ENCODE results near the gene RAD23A. TPM values are rescaled to one million over a fixed set of nuclear protein-coding genes. Genes with fewer than 3 reads are reported as not detected.

The RAD23A gene
- total and polyA plus RNA-seq, 10 of the 15 experiments (the other 5 are each of a cell fraction or from before 2014, with no cell fraction given): 8.8 to 198 (median 119) TPM

DNA sequence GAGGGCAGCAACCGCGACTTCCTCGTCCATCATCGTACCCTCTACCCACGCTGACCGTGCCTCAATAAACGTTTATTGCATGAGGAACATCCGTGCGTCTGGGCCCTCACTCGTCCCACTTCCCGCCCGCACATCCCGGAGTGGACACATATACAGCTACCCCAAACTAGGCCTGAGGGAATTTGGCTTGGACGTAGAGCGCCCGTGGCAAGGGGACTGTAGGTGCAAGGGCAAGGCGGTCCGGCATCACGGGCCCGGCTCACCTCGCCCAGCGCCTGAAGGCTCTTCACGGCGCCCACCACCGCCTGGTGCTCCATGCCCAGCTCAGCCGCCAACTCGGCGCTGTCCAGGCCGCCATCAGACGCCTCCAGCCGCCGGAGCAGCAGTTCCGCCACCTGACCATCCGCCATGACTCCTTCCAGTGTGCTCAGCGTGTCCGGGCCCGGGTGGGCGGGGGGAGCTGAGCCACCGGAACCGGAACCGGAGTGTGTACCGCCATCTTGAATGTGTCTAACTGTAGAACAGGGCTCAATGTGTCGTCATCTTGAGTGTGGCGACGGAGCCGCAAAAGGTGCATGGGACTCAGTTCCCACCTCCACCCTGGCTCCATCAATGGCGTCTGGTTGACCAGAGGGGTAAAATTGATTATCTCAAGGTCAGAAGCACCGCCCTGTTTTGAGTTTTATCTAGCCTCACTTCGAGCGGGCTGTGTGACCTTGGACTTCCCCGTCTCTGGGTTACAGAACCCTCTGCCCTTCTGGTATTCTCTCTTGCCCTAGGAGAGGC lies 12.2 kb upstream of the RAD23A start, which contains the start of gene FARSA:
Gene FARSA (minus strand): TSS at position 425 of the 786 bp plus-strand sequence. CDS start 15 bp downstream, at position 410.
- Histone ChIP-seq H3K36me3 (ENCODE audit: control insufficient read depth in 2 of 2, insufficient read depth in 2 of 2, low read length in 1 of 2) (peaks cover 7 to 14% of the 10 kb centered on the region in 2 experiments; a peak in 3 of 4 replicates), H4K20me1 (ENCODE audit: control insufficient read depth, insufficient read depth) (no peaks in the 10 kb centered on the region), H2AFZ (ENCODE audit: control insufficient read depth, low read depth, low read length) (peak within 1 kb of the TSS; percentile 84), H3K4me2 (ENCODE audit: control insufficient read depth, insufficient read depth) (peak within 1 kb of the TSS; percentile 67), H3K9me3 (replicated peaks; ENCODE audit: control insufficient read depth, insufficient read depth, low read length) (no peaks in the 10 kb centered on the region), H3K27me3 (replicated peaks in 1 of 2; ENCODE audit: control insufficient read depth in 2 of 2, insufficient read depth in 2 of 2, low read length in 1 of 2) (no peaks in the 10 kb centered on the region), H3K27ac (ENCODE audit: control insufficient read depth, insufficient read depth) (peak within 1 kb of the TSS; percentile 82), H3K4me3 (peak within 1 kb of the TSS; percentile 91), H3K79me2 (ENCODE audit: control insufficient read depth, insufficient read depth, low read length) (peaks cover 33% of the 10 kb centered on the region), H3K4me1 (ENCODE audit: control insufficient read depth, insufficient read depth, low read length) (peaks cover 17% of the 10 kb centered on the region), H3K9ac (ENCODE audit: control insufficient read depth, insufficient read depth, low read length) (peak within 1 kb of the TSS; percentile 95)
- WGBS (ENCODE audit: insufficient coverage, insufficient replicate concordance, low lambda C conversion rate, missing lambda C conversion rate): under 1% methylated on average over 50 of the region's 51 CpGs
- FAIRE-seq (peak; percentile 84), ATAC-seq (peak; percentile 80), DNase-seq (ENCODE audit: low read depth, low spot score) (peak; percentile 80)
- in situ Hi-C loops (cut with MboI): no loop called here
- TSS peak; percentile 75 for BruUV-seq (replicated peaks)
- intact Hi-C loops (cut with micrococcal nuclease; ENCODE audit: unreplicated experiment): no loop called here
- SMC1A ChIA-PET (ENCODE audit: uncharacterized antibody, unreplicated experiment): interaction anchor here (0.6 to 3.2 kb wide), 8 partner anchors 8 to 96 kb away, joined by 3 to 14 read pairs (median 7); partner anchors contain the start of genes GCDH and SYCE2
- CTCF ChIA-PET: interaction anchor here (0.5 to 2.4 kb wide), 6 partner anchors 32 to 1571 kb away, joined by 3 to 18 read pairs (median 6); partner anchors contain the start of genes DNASE2 and GCDH
- POLR2A ChIA-PET: interaction anchor here (0.5 to 2.7 kb wide), 13 partner anchors 9 to 204 kb away, joined by 3 to 9 read pairs (median 4); partner anchors contain the start of genes DNASE2, GCDH, SYCE2 and TRIR
- RAD21 ChIA-PET (ENCODE audit: unreplicated experiment): interaction anchor here (0.6 to 2.4 kb wide), 5 partner anchors 32 to 173 kb away, joined by 3 to 11 read pairs (median 5); no protein-coding TSS in a partner anchor
- TF ChIP-seq, protein P1, sequence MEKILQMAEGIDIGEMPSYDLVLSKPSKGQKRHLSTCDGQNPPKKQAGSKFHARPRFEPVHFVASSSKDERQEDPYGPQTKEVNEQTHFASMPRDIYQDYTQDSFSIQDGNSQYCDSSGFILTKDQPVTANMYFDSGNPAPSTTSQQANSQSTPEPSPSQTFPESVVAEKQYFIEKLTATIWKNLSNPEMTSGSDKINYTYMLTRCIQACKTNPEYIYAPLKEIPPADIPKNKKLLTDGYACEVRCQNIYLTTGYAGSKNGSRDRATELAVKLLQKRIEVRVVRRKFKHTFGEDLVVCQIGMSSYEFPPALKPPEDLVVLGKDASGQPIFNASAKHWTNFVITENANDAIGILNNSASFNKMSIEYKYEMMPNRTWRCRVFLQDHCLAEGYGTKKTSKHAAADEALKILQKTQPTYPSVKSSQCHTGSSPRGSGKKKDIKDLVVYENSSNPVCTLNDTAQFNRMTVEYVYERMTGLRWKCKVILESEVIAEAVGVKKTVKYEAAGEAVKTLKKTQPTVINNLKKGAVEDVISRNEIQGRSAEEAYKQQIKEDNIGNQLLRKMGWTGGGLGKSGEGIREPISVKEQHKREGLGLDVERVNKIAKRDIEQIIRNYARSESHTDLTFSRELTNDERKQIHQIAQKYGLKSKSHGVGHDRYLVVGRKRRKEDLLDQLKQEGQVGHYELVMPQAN (conservative IDR thresholded peaks at IDR 0.05): peak; percentile 90
- TF ChIP-seq CREB1 (IDR thresholded peaks at IDR 0.05; ENCODE audit: low read depth) (peak; percentile 53), SP1 (IDR thresholded peaks at IDR 0.05; ENCODE audit: low read depth, low read length) (peak; percentile 45), DPF2 (IDR thresholded peaks at IDR 0.05) (peak; percentile 46; the same call in 1 of the 2 replicates), SMAD5 (IDR thresholded peaks at IDR 0.05; ENCODE audit: low read depth) (peak; percentile 80; the same call in 1 of the 2 replicates), TBL1XR1 (IDR thresholded peaks at IDR 0.05; ENCODE audit: low read depth, low read length) (peak; percentile 84), ESRRA (IDR thresholded peaks at IDR 0.05; ENCODE audit: low read length) (peak; percentile 80; the same call in 1 of the 2 replicates), ASH2L (IDR thresholded peaks at IDR 0.05; ENCODE audit: borderline replicate concordance, low read depth) (0 out of 2 replicates have a peak, but pooled peaks have one; percentile 63), PAX5 (IDR thresholded peaks at IDR 0.05; ENCODE audit: borderline replicate concordance, low read depth, low read length) (peak; percentile 55; the same call in 1 of the 2 replicates)
- TF ChIP-seq, protein P2, sequence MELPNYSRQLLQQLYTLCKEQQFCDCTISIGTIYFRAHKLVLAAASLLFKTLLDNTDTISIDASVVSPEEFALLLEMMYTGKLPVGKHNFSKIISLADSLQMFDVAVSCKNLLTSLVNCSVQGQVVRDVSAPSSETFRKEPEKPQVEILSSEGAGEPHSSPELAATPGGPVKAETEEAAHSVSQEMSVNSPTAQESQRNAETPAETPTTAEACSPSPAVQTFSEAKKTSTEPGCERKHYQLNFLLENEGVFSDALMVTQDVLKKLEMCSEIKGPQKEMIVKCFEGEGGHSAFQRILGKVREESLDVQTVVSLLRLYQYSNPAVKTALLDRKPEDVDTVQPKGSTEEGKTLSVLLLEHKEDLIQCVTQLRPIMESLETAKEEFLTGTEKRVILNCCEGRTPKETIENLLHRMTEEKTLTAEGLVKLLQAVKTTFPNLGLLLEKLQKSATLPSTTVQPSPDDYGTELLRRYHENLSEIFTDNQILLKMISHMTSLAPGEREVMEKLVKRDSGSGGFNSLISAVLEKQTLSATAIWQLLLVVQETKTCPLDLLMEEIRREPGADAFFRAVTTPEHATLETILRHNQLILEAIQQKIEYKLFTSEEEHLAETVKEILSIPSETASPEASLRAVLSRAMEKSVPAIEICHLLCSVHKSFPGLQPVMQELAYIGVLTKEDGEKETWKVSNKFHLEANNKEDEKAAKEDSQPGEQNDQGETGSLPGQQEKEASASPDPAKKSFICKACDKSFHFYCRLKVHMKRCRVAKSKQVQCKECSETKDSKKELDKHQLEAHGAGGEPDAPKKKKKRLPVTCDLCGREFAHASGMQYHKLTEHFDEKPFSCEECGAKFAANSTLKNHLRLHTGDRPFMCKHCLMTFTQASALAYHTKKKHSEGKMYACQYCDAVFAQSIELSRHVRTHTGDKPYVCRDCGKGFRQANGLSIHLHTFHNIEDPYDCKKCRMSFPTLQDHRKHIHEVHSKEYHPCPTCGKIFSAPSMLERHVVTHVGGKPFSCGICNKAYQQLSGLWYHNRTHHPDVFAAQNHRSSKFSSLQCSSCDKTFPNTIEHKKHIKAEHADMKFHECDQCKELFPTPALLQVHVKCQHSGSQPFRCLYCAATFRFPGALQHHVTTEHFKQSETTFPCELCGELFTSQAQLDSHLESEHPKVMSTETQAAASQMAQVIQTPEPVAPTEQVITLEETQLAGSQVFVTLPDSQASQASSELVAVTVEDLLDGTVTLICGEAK (IDR thresholded peaks at IDR 0.05; ENCODE audit: borderline replicate concordance): peak; percentile 94
- TF ChIP-seq, protein P3, sequence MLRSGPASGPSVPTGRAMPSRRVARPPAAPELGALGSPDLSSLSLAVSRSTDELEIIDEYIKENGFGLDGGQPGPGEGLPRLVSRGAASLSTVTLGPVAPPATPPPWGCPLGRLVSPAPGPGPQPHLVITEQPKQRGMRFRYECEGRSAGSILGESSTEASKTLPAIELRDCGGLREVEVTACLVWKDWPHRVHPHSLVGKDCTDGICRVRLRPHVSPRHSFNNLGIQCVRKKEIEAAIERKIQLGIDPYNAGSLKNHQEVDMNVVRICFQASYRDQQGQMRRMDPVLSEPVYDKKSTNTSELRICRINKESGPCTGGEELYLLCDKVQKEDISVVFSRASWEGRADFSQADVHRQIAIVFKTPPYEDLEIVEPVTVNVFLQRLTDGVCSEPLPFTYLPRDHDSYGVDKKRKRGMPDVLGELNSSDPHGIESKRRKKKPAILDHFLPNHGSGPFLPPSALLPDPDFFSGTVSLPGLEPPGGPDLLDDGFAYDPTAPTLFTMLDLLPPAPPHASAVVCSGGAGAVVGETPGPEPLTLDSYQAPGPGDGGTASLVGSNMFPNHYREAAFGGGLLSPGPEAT (IDR thresholded peaks at IDR 0.05; ENCODE audit: low read depth): peak; percentile 58; the same call in 1 of the 2 replicates

Measured in GM12878 (cell line).